NCI-H82 treated with DMSO at 0.1 percent for 48 hours (cell line): ENCODE measurements around the gene SLC39A9.

Experiments used
- DNase-seq: peaks from one replicate; lab custom pipeline; 2025; ENCODE audit not compliant: unreplicated experiment; lab: John Stamatoyannopoulos, UW

The SLC39A9 gene

GRCh38 chr14:69424149-69424923 is 25.8 kb downstream of the SLC39A9 start:
- DNase-seq = no peak

DNA sequence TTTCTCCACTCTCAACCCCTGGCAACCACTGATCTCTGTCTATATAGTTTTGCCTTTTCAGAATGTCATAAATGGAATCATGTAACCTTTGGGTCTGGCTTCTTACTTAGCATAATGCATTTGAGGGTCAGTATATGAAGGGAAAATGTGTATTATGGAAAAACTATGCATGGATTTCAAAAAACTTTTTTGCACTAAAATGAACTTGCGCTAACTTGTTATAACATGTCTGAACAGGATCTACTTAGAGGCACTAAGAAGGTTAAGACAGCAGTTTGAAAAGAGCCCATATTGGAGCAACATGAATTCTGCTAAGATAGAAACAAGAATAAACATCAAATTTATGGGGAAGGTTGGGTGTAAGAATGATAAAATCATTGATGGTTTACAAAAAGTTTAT is 29.1 kb downstream of the SLC39A9 start:
- DNase-seq = no peak

GRCh38 chr14:69428289-69428998 is 30.0 kb downstream of the SLC39A9 start:
- no peak for DNase-seq

- no peak for DNase-seq
Measured at GRCh38 chr14:69429643-69430042, 31.2 kb downstream of the SLC39A9 start.

DNA sequence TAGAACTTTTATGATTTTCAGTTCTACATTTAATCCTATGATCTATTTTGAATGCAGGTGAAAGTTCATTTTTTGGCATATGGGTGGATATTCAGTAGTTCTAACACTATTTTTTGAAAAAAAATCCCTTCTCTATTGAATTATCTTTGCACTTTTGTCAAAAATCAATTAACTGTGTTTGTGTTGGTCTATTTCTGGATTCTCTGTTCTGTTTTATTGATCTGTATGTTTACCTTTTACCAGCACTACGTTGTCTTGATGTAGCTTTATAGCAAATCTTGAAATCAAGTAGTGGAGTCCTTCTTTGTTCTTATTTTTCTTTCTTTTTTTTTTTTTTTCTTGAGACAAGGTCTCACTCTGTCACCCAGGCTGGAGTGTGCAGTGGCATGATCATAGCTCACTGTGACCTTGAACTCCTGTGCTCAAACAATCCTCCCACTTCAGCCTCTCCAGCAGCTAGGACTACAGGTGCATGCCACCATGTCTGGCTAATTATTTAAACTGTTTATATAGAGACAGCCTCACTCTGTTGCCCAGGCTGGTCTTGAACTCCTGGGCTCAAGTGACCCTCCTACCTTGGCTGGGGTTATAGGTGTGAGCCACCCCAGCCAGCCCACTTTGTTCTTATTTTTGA is 31.9 kb downstream of the SLC39A9 start:
- no peak for DNase-seq

DNA sequence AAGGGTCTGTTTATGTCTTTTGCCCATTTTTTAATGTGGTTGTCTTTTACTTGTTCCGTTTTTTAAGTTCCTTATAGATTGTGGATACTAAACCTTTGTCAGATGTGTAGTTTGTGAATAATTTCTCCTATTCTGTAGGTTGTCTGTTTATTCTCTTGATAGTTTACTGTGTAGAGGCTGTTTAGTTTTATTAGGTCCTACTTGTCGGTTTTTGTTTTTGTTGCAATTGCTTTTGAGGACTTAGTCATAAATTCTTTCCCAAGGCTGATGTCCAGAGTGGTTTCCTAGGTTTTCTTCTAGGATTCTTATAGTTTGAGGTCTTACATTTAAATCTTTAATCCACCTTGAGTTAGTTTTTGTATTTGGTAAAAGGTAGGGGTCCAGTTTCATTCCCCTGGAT is 33.9 kb downstream of the SLC39A9 start:
- no peak for DNase-seq

DNA sequence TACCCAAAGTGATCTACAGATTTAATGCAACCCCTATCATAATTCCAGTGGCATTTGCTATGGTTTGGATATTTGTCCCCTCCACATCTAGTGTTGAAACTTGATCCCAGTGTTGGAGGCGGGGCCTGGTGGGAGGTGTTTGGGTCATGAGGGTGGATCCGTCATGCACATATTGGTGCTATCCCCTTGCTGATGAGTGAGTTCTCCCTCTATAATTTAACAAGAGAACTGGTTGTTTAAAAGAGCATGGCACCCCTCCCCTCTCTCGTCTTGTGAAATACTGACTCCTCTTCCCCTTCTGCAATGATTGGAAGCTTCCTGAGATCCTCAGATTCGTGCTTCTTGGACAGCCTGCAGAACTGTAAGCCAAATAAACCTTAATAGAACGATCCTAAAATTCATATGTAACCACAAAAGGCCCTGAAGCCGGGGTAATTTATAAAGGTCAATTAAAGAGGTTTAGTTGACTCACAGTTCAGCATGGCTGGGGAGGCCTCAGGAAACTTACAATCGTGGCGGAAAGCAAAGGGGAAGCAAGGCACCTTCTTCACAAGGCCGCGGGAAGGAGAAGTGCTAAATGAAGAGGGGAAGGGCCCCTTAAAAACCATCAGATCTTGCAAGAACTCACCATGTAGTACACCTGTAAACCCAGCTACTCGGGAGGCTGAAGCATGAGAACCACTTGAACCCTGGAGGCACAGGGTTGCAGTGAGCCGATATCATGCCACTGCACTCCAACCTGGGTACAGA is 41.2 kb downstream of the SLC39A9 start:
- no peak for DNase-seq

DNA sequence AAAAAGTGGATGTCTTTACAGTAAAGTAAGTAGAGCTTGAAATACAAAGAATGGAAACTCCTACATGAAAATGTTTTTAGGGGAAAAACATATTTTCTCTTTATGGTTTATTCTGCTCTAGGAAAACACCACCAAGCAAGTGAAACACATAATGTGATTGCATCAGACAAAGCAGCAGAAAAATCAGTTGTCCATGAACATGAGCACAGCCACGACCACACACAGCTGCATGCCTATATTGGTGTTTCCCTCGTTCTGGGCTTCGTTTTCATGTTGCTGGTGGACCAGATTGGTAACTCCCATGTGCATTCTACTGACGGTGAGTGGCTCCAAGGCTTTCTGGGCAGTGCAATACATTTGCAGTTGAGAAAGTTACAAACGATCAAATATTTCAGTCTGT is 43.5 kb downstream of the SLC39A9 start:
- no peak for DNase-seq

- DNase-seq = no peak
Measured at GRCh38 chr14:69443296-69443805, 44.9 kb downstream of the SLC39A9 start.

DNA sequence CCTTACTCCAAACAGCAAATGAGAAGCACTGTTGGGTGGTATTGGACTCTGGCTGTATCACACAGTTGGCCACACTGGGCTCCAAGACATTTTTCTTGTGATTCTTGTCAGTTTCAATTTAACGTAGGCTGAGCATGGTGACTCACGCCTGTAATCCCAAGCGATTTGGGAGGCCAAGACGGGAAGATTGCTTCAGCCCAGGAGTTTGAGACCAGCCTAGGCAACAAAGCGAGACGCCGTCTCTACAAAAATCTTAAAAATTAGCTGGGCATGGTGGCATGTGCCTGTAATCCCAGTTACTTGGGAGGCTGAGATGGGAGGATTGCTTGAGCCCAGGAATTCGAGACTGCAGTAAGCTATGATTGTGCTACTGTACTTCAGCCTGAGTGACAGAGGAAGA is 50.7 kb downstream of the SLC39A9 start:
- no peak for DNase-seq

DNA sequence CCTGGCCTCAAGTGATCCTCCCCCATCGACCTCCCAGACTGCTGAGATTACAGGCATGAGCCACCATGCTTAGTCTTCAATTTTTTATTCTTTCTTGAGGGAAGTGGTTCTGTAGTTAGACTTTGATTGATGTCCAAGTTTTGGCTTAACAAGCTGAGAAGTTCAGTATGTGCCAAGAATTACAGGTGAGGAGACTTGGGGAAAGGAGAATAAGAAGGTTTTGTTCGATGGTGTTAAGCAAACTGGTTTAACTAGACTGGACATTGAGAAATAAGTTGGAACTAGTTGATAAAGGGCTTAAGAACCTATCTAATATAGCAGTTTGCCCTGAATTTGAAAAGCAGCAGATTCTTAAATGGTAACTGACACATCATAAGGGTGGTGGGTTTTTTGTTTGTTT is 53.4 kb downstream of the SLC39A9 start:
- no peak for DNase-seq

GRCh38 chr14:69458350-69458749 is 59.9 kb downstream of the SLC39A9 start:
- no peak for DNase-seq

- no peak for DNase-seq
Measured at GRCh38 chr14:69459122-69459521, 60.6 kb downstream of the SLC39A9 start.

DNA sequence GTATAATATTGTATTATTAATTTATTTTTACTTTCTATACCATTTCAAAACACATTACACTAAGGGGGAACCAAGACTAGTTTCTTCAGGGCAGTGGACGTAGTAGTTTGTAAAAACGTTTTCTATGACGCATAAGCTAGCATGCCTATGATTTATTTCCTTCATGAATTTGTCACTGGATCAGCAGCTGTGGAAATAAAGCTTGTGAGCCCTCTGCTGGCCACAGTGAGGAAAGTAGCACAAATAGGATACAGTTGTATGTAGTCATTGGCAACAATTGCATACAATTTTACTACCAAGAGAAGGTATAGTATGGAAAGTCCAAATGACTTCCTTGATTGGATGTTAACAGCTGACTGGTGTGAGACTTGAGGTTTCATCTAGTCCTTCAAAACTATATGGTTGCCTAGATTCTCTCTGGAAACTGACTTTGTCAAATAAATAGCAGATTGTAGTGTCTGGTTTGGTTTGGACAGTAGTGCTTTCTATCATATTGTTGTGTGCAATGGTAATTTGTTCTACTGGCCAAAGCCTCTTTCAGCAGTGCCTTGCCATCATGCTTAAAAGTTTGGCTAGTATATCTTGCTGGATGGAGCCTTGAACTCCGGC is 61.7 kb downstream of the SLC39A9 start:
- peak; percentile 27 for DNase-seq

DNA sequence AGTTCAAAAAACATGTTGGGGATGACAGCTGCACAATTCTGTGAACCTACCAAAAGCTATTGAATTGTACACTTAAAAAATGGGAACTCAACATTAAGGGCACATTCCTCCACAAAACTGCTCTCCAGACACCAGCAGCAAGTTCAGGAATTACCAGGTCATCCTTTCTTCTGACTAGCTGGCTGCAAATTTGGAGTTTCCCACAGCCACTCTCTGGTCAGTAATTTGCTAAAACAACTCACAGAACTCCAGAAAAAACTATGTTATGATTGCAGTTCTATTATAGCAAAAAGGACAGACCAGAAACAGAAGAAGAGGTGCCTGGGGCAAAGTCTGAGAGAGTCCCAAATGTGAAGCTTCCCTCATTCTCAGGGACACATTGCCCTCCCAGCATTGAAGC is 65.9 kb downstream of the SLC39A9 start:
- DNase-seq = no peak

DNA sequence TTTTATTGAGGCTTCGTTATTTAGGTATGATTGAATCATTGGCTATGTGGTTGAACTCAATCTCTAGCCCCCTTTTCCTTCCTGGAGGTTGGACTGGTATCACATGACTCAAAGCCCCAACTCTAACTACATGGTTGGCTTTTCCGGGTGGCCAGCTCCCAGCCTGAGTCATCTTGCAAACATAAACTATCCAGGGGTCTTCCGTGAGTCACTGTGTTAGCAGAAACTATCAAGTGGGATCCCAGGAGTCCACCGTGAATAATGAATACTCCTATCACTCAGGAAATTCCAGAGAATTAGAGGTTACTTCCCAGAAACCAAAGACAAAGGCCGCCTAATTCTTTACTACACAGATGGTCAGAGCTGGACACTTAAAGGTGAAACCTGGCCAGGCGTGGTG is 66.3 kb downstream of the SLC39A9 start:
- no peak for DNase-seq

GRCh38 chr14:69468949-69469348 is 70.5 kb downstream of the SLC39A9 start:
- DNase-seq = no peak

- DNase-seq = no peak
Measured at GRCh38 chr14:69471436-69471835, 72.9 kb downstream of the SLC39A9 start.

- DNase-seq = no peak
Measured at GRCh38 chr14:69471916-69472315, 73.4 kb downstream of the SLC39A9 start.

GRCh38 chr14:69473260-69473659 is 74.8 kb downstream of the SLC39A9 start:
- DNase-seq = no peak

GRCh38 chr14:69473946-69474345 is 75.5 kb downstream of the SLC39A9 start:
- DNase-seq = no peak
